Measurements from ENCODE around the gene BDH2.

GRCh38 chr4:103074744-103075434 is 24.7 kb downstream of the BDH2 start:
- no peak for TF ChIP-seq EZH2 (IDR thresholded peaks at IDR 0.05; ENCODE audit: borderline replicate concordance, low read depth, low read length, poor library complexity, severe bottlenecking)
- TF ChIP-seq, protein P1, sequence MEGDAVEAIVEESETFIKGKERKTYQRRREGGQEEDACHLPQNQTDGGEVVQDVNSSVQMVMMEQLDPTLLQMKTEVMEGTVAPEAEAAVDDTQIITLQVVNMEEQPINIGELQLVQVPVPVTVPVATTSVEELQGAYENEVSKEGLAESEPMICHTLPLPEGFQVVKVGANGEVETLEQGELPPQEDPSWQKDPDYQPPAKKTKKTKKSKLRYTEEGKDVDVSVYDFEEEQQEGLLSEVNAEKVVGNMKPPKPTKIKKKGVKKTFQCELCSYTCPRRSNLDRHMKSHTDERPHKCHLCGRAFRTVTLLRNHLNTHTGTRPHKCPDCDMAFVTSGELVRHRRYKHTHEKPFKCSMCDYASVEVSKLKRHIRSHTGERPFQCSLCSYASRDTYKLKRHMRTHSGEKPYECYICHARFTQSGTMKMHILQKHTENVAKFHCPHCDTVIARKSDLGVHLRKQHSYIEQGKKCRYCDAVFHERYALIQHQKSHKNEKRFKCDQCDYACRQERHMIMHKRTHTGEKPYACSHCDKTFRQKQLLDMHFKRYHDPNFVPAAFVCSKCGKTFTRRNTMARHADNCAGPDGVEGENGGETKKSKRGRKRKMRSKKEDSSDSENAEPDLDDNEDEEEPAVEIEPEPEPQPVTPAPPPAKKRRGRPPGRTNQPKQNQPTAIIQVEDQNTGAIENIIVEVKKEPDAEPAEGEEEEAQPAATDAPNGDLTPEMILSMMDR (conservative IDR thresholded peaks at IDR 0.05; ENCODE audit: low read depth, low read length): no peak

All from A673 (cell line).